HepG2 (cell line): ENCODE data around the gene JUND. TPM values are rescaled to one million over a fixed set of nuclear protein-coding genes. Genes with fewer than 3 reads are reported as not detected.

Experiments used
- AKNA ChIP-seq: sonication (generic); formaldehyde crosslinking; IDR thresholded peaks from 2 replicates; pipeline ENCODE4 v1.4.0; 2020; ENCODE audit warnings: missing genetic modification reagents, borderline replicate concordance
- ATF5 ChIP-seq: sonication (generic); formaldehyde crosslinking; IDR thresholded peaks from 2 replicates; pipeline ENCODE4 v1.4.0; 2020; ENCODE audit warnings: mild to moderate bottlenecking, low read depth, missing genetic modification reagents
- ATM ChIP-seq: fragments of 450-650 bp; IDR thresholded peaks from 2 replicates; pipeline ENCODE4 v1.7.1; 2017; ENCODE audit warnings: mild to moderate bottlenecking, borderline replicate concordance
- FOXO1 ChIP-seq: sonication (generic); formaldehyde crosslinking; IDR thresholded peaks from 2 replicates; pipeline ENCODE4 v1.4.0; 2020; ENCODE audit warnings: missing genetic modification reagents
- FOXO4 ChIP-seq: sonication (generic); formaldehyde crosslinking; conservative IDR thresholded peaks from 2 replicates; pipeline ENCODE4 v1.8.1; 2023; ENCODE audit warnings: missing genetic modification reagents
- KMT2A ChIP-seq: sonication (generic); formaldehyde crosslinking; IDR thresholded peaks from 2 replicates; pipeline ENCODE4 v1.4.0; 2020; ENCODE audit warnings: missing genetic modification reagents
- NCOA2 ChIP-seq: sonication (generic); formaldehyde crosslinking; IDR thresholded peaks from 2 replicates; pipeline ENCODE4 v1.8.0; 2022; ENCODE audit warnings: inconsistent platforms
- NFYB ChIP-seq: sonication (generic); formaldehyde crosslinking; IDR thresholded peaks from 2 replicates; pipeline ENCODE4 v1.4.0; 2020; ENCODE audit warnings: missing genetic modification reagents
- POLR2AphosphoS5 ChIP-seq: IDR thresholded peaks from 2 replicates; pipeline ENCODE4 v1.6.1; 2012; ENCODE audit warnings: low read depth, low read length
- RCOR2 ChIP-seq: IDR thresholded peaks from 2 replicates; pipeline ENCODE4 v1.6.1; 2016; ENCODE audit warnings: missing biosample characterization, missing genetic modification reagents
- REST ChIP-seq, 2 experiments: IDR thresholded peaks; 2 replicates each; pipeline ENCODE4 v1.6.1; 2011 to 2012; ENCODE audit warnings: low read length in 2 of 2, borderline replicate concordance in 1 of 2, low read depth in 1 of 2, mild to moderate bottlenecking in 1 of 2, moderate library complexity in 1 of 2
- RFX5 ChIP-seq: IDR thresholded peaks from 2 replicates; pipeline ENCODE4 v1.6.1; 2011; ENCODE audit warnings: low read depth, low read length, improper control_type of control experiment
- SNAPC5 ChIP-seq: sonication (generic); formaldehyde crosslinking; IDR thresholded peaks from 2 replicates; pipeline ENCODE4 v1.8.1; 2023; ENCODE audit warnings: mild to moderate bottlenecking, missing genetic modification reagents, borderline replicate concordance
- ZNF17 ChIP-seq: sonication (generic); formaldehyde crosslinking; IDR thresholded peaks from 2 replicates; pipeline ENCODE4 v1.5.0; 2020; ENCODE audit warnings: mild to moderate bottlenecking, missing genetic modification reagents
- ZNF256 ChIP-seq: sonication (generic); formaldehyde crosslinking; conservative IDR thresholded peaks from 2 replicates; pipeline ENCODE4 v1.4.0; 2020; ENCODE audit warnings: missing genetic modification reagents
- ZNF678 ChIP-seq: sonication (generic); formaldehyde crosslinking; IDR thresholded peaks from 2 replicates; pipeline ENCODE4 v1.4.0; 2020; ENCODE audit warnings: mild to moderate bottlenecking, missing genetic modification reagents
- ZNF800 ChIP-seq: sonication (generic); formaldehyde crosslinking; IDR thresholded peaks from 2 replicates; pipeline ENCODE4 v1.4.0; 2020; ENCODE audit warnings: missing genetic modification reagents
- polyA plus RNA-seq, 8 experiments: library from polyadenylated mRNA; depleted of rRNA in 3 of 8; stranded (reverse) in 7 of 8; unstranded in 1 of 8; fragments of >200 nt; fragmentation: Illumina TruSeq in 4 of 8; extraction: Trizol in 4 of 8; gene quantifications; 2 replicates each; pipeline versions ENCODE4 v1.2.1 to v1.2.3, GENCODE V29; 2011 to 2016; ENCODE audit warnings: low read depth in 4 of 8, missing spikeins in 1 of 8, mixed read lengths in 1 of 8; ENCODE audit not compliant: insufficient read depth in 1 of 8
- total RNA-seq, 5 experiments: library from RNA; depleted of rRNA; stranded (reverse); fragments of >200 nt; fragmentation: Illumina TruSeq; extraction: Trizol; gene quantifications; 2 replicates each; pipeline ENCODE4 v1.2.3, GENCODE V29; 2016; ENCODE audit warnings: low read depth in 1 of 5

The JUND gene
- total and polyA plus RNA-seq, 2 of the 13 experiments (the other 11 are each of a cell fraction or from before 2014, with no cell fraction given), result 41.2 to 59.8 TPM

GRCh38 chr19:18233224-18233825 lies 48.1 kb downstream of the JUND start (continued):
- peak; percentile 94; the same call in 1 of the 2 replicates for TF ChIP-seq AKNA (CRISPR knock-in tag)
- TF ChIP-seq ZNF800 (CRISPR knock-in tag), result peak; percentile 87; the same call in 1 of the 2 replicates
- TF ChIP-seq ATM, result no peak
- no peak for TF ChIP-seq POLR2AphosphoS5
- peak; percentile 64 for TF ChIP-seq NCOA2 (CRISPR knock-in tag)
- TF ChIP-seq ATF5, result no peak
- peak; percentile 89; the same call in 1 of the 2 replicates for TF ChIP-seq ZNF678 (CRISPR knock-in tag)
- no peak; the same call in 1 of the 2 replicates for TF ChIP-seq ZNF17 (CRISPR knock-in tag)
- 0 out of 2 replicates have a peak, but pooled peaks have one; percentile 85 for TF ChIP-seq FOXO4 (CRISPR knock-in tag)
- no peak for TF ChIP-seq RFX5
- peak; percentile 88 to 94 for TF ChIP-seq REST (IDR thresholded peaks at IDR 0.05; ENCODE audit: borderline replicate concordance in 1 of 2, low read depth in 1 of 2, low read length in 2 of 2)
- no peak for TF ChIP-seq FOXO1
- peak; percentile 46; the same call in 1 of the 2 replicates for TF ChIP-seq KMT2A
- peak; percentile 81 for TF ChIP-seq ZNF256 (CRISPR knock-in tag)
- TF ChIP-seq SNAPC5 (CRISPR knock-in tag), result no peak
- no peak for TF ChIP-seq RCOR2 (CRISPR knock-in tag)
- peak; percentile 44 for TF ChIP-seq NFYB (CRISPR knock-in tag)
